Measurements from ENCODE around the gene ATP1A3. TPM values are rescaled to one million over a fixed set of nuclear protein-coding genes. Genes with fewer than 3 reads are reported as not detected.
"Not testable (repeated sequence)": the region's sequence is repeated elsewhere in the genome, so short reads cannot be mapped to it uniquely, and the experiment has no call there.

Gene ATP1A3
- total RNA-seq: 0.18 TPM

DNA sequence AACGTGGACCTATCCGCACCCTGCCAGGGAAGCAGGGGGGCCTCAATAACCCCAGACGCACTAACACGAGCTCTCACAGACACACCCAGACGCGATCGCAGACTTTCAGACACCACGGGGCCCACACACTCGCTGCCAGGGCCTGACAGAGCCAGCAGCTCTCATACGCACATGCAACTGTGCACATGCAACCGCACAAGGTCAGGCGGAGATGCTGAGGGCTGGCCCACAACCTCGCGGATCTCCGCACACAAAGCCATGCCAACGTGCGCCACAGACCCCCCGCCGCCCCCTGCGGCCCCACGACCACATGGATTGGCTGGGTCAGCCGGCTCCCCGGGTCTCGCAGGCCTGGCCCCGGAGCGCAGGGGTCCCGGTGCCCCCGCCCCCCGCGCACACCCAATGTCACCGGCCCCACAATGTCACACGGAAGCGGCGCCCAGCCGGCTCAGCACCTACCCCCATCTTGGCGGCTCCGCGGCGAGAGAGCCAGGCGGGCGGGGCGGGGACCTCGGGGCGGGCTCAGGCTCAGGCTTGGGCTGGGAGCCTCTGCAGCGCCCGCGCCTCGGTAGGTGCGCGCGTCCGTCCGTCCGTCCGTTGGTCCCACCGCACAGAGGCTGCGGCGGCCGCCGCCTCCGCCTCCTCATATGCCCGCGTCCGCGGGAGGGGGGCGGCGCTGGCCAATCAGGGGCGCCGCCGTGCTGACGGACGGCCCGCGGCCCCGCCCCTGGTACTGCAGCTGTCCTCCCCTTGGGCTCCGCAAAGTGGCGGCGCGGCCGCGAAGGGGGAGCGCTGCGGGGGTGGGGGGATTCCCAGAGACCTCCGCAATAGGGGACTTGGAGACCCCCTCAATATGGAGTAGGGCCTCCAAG is at the start of gene ATP1A3:
ATP1A3 (minus strand) TSS at position 619 of the 872 bp plus-strand sequence; CDS start at position 465, 154 bp downstream.
- no peak for ATAC-seq
- DNase-seq (ENCODE audit: low spot score): no peak
- intact Hi-C loops (cut with DNase I): loop anchor here (5.0 kb wide), 1 partner anchor 1733 kb away; no protein-coding TSS in a partner anchor

DNA sequence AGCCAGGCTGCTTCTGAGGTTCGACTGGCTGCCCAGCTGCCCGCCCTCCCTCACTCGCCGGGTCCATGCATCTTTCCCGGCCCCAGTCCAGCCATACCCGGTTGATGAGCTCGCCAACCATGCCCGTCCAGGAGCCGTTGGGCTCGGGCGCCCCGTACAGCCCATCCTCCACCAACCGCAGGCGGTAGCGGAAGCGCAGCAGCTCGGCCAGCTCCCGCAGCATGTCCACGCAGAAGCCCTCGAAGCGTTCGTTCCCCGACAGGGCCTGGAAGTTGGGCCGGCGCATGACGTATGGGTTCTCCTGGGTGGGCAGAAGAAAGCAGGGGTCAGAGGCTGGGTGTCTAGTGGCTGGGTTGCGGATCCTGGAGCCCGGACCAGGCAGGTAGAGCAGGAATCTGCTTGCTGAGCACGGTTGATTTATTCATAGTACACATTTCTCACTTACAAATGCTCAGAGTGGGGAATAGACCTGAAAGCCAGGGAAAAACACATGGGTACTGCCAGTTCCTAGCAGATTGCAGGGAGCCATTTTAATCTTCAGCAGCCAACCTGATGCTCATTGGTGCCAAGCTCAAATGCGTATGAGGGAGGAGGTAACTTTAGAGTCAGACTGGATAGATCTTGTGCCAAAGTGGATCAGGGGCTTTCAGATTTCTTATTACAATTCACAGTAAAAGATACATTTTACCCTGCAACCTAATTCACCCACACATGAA is 48.6 kb upstream of the ATP1A3 start:
- intact Hi-C loops (cut with DNase I): no loop called here
- ATAC-seq: no peak
- DNase-seq (ENCODE audit: low spot score): no peak

DNA sequence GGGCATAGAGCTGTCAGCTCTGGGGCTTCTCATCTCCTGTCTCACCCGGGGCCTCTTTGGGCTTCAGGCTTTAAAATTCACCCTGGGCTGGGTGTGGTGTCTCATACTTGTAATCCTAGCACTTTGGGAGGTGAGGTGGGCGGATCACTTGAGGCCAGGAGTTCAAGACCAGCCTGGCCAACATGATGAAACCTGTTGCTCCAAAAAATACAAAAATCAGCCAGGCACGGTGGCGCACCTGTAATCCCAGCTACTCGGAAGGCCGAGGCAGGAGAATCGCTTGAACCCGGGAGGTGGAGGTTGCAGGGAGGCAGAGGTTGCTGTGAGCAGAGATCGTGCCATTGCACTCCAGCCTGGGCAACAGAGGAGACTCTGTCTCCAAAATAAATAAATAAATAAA is 46.5 kb upstream of the ATP1A3 start:
- ATAC-seq; intact Hi-C loops (cut with DNase I); DNase-seq (ENCODE audit: low spot score): not testable (repeated sequence)

DNA sequence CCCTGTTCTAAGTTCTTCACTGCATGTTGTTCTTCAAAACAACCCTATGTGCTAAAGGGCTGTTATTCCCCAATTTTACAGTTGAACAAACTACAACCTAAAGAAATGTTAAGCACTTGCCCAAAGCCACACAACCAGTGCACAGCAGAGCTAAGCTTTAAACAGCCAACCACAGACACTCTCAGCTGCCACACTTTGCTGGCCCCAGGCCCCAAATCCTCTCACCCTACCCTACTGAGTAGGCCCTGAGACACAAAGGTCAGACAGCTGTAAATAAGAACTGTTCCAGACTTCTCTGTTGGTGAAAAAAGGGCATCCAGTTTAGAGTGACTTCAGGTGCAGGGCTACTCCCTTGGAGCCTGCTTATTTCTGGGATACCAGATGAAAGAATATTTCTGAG is 46.0 kb upstream of the ATP1A3 start:
- no peak for DNase-seq (ENCODE audit: low spot score)
- ATAC-seq: no peak

DNA sequence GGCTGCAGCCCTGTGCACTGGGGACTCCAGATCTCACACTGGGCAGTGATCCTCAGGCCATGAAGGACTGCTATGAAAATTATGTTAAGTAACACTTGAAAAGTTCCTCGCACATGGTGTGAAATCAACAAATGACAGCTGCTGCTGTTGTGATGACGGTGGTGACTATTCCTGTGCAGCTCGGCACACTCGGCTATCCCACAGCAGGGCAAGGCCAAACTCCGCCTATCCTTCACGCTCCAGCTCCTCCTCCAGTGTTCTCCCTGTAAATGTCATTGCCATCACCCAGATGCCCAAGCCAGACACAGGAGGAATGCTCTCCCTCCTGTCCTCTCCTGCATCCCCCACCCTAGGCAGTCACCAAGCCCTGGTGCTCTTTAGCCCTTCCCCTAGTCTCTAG is 44.6 kb upstream of the ATP1A3 start:
- DNase-seq (ENCODE audit: low spot score) (no peak), ATAC-seq (no peak)
- intact Hi-C loops (cut with DNase I): no loop called here

More for the DNA sequence above, 46.0 kb upstream of the ATP1A3 start:
- intact Hi-C loops (cut with DNase I): no loop called here

DNA sequence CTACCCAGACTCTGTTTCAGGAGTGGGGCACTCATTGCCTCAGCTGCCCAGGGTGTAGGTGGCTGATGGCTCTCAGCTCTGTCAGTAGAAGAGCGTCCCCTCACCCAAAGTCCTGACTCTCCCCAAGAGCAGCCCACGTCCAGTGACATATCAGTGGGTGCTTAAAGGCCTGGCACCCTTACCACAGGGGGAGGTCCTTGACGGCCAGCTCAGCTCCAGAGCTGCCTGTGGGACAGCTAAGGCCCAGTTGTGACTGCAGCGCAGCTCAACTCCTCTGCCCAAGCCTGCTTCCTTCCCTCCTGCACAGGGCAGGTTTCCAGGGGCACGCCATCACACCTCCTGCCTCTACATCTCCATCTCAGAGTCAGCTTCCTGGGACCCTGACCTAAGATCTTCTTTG is 43.6 kb upstream of the ATP1A3 start:
- intact Hi-C loops (cut with DNase I): no loop called here
- no peak for DNase-seq (ENCODE audit: low spot score)
- no peak for ATAC-seq

DNA sequence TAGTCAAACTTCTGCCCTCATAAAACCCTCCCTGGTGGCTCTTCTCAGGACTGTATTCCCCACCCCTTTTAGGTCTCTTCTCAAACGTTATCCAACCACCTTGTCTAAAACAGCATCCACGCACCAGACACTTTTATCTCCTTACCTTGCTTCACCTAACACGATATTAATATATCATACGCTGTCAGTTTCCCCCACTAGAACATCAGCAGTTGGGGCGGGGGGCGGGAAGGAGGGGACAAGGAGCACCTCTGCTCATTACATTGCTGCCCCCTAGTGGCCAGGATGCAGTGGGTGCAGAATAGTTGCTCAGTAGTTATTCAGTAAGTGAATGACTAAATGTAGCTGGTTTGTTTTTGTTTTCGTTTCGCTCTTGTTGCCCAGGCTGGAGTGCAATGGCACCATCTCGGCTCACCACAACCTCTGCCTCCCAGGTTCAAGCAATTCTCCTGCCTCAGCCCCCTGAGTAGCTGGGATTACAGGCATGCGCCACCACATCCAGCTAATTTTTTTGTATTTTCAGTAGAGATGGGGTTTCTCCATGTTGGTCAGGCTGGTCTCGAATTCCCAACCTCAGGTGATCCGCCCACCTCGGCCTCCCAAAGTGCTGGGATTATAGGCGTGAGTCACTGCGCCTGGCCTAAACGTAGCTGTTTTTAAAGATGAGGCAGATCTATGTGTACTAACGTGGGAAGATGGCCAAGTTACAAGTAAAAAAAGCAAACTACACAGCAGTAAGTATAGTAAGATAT is 40.8 kb upstream of the ATP1A3 start:
- DNase-seq (ENCODE audit: low spot score); intact Hi-C loops (cut with DNase I); ATAC-seq: not testable (repeated sequence)

DNA sequence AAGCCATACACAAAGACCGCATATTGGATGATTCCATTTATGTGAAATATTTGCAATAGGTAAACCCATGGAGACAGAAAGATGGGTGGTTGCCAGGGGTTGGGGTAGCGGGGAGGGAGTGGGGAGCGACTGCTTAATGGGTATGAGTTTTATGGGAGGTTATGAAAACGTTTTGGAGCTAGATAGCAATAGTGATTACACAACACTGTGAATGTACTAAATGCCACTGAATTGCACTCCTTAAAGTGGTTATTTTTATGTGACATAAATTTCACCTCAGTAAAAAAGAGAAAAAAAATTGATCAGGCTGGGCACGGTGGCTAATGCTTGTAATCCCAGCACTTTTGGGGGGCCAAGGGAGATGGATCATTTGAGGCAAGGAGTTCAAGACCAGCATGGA is 39.4 kb upstream of the ATP1A3 start:
- DNase-seq (ENCODE audit: low spot score) (no peak), ATAC-seq (no peak)
- intact Hi-C loops (cut with DNase I): no loop called here

DNA sequence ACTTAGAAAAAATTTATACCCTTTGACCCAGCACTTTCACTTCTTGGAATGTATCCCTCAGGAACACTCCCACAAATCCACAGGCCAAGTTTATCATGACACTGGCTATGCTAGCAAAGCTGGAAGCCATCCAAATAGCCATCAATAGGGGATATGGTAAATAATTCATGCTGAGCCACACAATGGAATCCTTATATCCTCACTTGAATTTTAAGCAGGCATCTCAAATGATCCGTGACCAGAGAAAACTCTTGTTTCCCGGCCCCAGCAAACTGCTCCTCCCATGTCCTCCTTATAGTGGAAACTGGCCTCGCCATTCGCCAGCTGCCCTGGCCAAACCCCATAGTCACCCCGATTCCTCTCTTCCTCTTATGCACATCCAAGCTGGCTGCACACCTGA is 38.4 kb upstream of the ATP1A3 start:
- intact Hi-C loops (cut with DNase I): no loop called here

DNA sequence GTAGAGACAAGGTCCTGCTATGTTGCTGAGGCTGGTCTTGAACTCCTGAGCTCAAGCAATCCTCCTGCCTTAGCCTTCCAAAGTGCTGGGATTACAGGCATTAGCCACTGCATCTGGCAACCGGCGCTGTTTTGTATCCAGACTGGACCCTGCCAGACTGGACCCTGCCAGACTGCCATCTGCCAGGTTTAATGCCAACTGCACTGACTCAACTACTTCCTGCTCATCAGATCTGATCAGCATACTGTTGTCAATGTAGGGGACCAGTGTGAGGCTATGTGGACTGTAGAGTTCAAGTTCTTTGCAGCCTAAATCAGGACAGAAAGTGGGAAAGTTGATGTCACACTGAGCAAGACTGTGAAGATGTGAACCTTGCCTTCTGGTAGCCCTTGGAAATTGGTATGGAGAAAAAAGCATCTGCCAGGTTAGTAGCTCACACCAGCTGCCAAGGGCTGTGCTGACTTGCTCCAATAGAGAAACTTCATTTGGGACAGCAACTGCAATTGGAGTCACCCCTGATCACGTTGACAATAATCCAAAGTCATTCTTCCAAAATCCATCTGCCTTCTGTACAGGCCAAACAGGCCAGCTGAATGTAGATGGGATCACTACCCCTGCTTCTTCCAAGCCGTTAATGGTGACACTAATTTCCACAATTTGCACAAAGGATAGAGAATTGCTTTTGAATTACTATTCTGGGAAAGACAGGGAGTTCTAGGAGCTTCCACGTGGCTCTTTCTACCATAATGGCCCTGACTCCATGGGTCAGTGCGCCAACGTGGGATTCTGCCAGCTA is 36.8 kb upstream of the ATP1A3 start:
- DNase-seq (ENCODE audit: low spot score): no peak
- intact Hi-C loops (cut with DNase I): no loop called here
- no peak for ATAC-seq

More for the DNA sequence above, 38.4 kb upstream of the ATP1A3 start:
- ATAC-seq: no peak
- no peak for DNase-seq (ENCODE audit: low spot score)

DNA sequence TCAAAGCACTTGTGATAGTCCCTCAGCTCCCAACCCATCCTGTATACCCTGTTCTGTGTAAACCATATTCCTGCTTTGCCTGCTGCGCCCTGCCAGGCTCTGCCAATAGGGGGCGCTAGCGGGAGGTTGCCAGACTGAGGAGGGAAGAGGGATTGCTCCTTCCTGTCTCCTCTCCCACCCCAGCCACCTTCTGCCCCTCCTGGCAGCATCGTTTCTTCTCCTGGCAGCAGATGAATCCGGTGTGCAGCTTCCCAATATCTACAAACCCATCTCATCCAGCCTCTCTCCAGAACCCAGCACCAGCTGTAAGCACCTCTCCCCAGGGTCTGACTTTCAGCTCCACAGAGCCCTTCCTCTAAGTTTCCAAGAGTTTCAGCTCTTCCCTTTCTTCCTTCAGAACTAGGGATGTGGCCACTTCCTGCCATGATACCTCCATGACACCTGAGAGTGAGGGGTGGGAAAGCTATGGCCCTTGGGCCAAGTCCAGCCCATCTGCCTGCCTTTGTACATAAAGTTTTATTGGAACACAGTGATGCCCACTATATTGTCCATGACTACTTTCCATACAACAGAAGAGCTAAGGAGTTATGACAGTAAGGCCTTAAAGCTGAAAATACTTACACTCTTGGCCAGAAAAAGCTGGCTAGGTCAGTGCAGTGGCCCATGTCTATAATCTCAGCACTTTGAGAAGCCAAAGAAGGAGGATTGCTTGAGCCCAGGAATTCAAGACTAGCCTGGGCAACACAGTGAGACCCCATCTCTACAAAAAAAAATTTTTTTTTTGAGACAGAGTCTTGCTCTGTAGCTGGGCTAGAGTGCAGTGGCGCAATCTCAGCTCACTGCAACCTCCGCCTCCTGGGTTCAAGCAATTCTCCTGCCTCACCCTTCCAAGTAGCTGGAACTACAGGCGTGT is 34.5 kb upstream of the ATP1A3 start:
- intact Hi-C loops (cut with DNase I): no loop called here
- no peak for ATAC-seq
- no peak for DNase-seq (ENCODE audit: low spot score)

DNA sequence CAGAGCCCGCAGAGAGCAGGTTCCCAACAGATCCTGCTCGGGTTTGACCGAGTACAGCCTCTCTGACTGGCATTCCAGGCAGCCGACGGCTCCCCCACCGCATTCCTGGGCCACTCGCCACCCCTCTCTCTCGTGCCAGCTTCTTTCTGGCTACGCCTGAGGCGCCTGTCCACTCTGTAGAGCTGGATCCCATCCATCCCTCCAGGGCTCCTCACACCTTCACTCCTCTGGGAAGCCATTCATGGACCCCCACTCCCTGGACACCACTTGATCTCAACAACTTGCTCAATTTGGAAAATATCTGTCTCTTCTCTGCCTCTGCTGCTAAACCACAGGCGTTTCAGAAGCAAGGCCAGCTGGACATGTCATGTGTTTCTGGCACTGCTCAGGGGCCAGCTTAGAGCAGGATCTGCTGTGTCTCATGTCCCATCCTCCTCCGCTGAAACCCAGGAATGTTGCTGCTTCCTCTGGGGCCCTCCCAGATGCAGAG is 30.6 kb upstream of the ATP1A3 start:
- ATAC-seq: peak; percentile 50
- DNase-seq (ENCODE audit: low spot score): no peak
- intact Hi-C loops (cut with DNase I): no loop called here

DNA sequence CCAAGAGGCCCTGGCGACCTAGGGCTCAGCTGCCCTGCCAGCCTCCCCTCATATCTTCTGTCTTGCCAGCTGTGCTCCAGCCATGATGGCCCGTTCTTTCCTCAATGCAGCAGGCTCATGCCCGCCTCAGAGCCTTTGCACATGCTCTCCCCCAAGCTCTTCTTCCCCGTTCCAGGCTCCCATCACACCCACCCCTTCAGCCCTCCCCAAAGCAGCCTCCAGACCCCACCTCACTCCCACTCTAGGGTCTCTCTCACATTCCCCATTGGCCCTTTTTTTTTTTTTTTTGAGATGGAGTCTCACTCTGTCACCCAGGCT is 29.9 kb upstream of the ATP1A3 start:
- DNase-seq (ENCODE audit: low spot score): no peak
- ATAC-seq: no peak
- intact Hi-C loops (cut with DNase I): no loop called here

DNA sequence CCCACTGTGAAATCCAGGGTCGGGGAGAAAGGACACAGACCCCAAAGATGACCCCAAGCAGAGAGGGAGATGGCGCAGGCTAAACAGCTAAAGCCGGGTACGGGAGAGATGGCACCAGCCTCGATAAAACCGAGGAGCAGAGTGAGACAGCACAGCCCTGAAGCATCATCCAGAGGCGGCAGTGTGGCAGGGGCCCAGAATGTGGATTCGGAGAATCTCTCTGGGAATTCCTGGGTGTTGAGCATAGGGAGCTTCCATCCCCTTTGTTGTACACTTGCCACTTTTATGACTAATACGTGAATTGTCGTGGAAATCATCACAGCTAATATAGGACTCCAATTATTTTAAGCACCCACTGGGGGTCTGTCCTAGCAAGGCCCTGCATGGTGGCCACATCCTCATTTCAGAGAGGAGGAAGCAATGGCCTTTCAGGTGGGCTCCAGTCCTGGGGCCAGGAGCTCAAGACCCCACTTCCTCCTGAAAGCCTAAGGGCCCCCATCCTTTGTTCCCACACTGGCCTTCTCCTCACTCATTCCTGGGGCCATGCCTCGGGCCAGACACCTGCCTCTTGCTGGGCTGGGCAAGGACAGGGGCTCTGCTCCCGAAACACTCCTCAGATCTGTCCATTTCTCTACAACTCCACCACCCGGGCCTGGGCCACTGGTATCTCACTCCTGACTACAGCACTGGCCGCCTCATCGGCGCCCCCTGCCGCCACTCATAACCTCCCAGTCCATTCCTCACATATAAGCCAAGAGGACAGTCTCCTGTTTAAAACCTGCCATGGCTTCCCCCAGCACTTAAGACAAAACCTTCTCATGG is 29.3 kb upstream of the ATP1A3 start:
- no peak for DNase-seq (ENCODE audit: low spot score)
- ATAC-seq: no peak
- intact Hi-C loops (cut with DNase I): no loop called here

DNA sequence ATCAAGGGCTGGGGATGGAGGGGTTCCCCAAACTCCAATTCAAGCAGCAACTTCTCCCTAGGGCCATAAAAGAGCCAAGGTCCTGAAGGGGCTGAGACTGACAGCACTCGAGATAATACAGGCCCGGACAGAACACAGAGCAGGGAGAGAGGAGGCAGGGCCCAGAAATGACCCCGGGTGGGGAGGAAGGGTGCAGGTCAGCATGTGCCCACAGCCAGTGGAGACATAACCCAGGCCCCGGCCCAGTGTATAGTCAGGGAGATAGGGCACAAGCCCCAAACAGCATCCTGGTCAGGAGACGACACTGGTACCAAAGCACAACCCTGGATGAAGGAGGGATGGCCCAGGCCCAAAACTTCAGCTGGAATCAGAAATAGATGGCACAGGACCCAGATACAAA is 28.6 kb upstream of the ATP1A3 start:
- intact Hi-C loops (cut with DNase I): no loop called here
- DNase-seq (ENCODE audit: low spot score) (no peak), ATAC-seq (no peak)

DNA sequence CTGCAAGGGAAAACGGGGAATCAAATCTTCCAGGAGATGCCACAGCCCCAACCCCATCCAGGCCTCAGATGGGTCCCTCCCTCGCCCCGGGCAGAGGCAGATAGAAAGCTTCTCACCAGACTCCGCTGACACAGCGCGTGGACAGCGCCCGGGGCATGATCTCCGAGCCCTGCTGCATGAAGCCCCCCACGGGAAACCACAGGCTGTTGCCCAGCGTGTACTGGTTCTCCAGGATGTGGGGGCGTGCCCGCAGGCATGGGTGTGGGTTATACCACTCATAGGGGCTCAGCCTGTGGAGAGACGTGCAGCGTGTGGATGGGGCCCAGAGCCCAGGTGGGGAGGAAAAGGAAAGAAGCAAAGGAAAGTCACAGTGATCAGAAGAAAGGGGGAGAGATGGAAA is 27.2 kb upstream of the ATP1A3 start:
- intact Hi-C loops (cut with DNase I): no loop called here
- DNase-seq (ENCODE audit: low spot score) (no peak), ATAC-seq (no peak)

Measured in sciatic nerve (tissue), 2 donors.